Liver (tissue), 9 donors: Measurements from ENCODE around the gene PHGDH. TPM values are rescaled to one million over a fixed set of nuclear protein-coding genes. Genes with fewer than 3 reads are reported as not detected.

Experiments used
- DNase-seq: peaks from one replicate; pipeline ENCODE4 v3.0.0-alpha.2; 2017; ENCODE audit warnings: low spot score
- H3K27ac ChIP-seq, 2 donors: one replicate each; pipeline ENCODE4 v1.7.0; 2013; ENCODE audit warnings: inconsistent platforms in 2 of 2, low read length in 2 of 2, control low read depth in 1 of 2, low read depth in 1 of 2, mild to moderate bottlenecking in 1 of 2
- H3K27me3 ChIP-seq, 4 donors: one replicate each; pipeline versions ENCODE4 v1.6.1 to v1.7.0; 2013; ENCODE audit warnings: low read length in 3 of 4, inconsistent platforms in 1 of 4, mild to moderate bottlenecking in 1 of 4, moderate library complexity in 1 of 4; ENCODE audit not compliant: control insufficient read depth in 4 of 4, insufficient read depth in 4 of 4
- H3K36me3 ChIP-seq, 4 donors: one replicate each; pipeline versions ENCODE4 v1.6.1 to v1.7.0; 2013; ENCODE audit warnings: low read length in 3 of 4, mild to moderate bottlenecking in 3 of 4, low read depth in 1 of 4, moderate library complexity in 1 of 4; ENCODE audit not compliant: control insufficient read depth in 4 of 4, insufficient read depth in 3 of 4
- H3K4me1 ChIP-seq, 4 donors: one replicate each; pipeline versions ENCODE4 v1.6.1 to v1.7.0; 2013; ENCODE audit warnings: low read length in 3 of 4, mild to moderate bottlenecking in 3 of 4, moderate library complexity in 1 of 4; ENCODE audit not compliant: control insufficient read depth in 4 of 4, insufficient read depth in 4 of 4
- H3K4me3 ChIP-seq, 3 donors: one replicate each; pipeline versions ENCODE4 v1.6.1 to v1.7.0; 2013; ENCODE audit warnings: low read length in 3 of 3, control low read depth in 1 of 3, low read depth in 1 of 3, mild to moderate bottlenecking in 1 of 3
- H3K9ac ChIP-seq, 2 donors: one replicate each; pipeline ENCODE4 v1.7.0; 2013; ENCODE audit warnings: low read length in 2 of 2, mild to moderate bottlenecking in 2 of 2, moderate library complexity in 2 of 2, control low read depth in 1 of 2, low read depth in 1 of 2
- H3K9me3 ChIP-seq, 4 donors: one replicate each; pipeline versions ENCODE4 v1.6.1 to v1.7.0; 2013; ENCODE audit warnings: low read length in 3 of 4; ENCODE audit not compliant: control insufficient read depth in 4 of 4
- EGR1 ChIP-seq, 2 donors: IDR thresholded peaks; 2 replicates each; pipeline ENCODE4 v1.6.1; 2016 to 2018; ENCODE audit warnings: antibody characterized with exemption in 2 of 2, low read depth in 2 of 2
- FOXA1 ChIP-seq: IDR thresholded peaks from 2 replicates; pipeline ENCODE4 v1.6.1; 2016; ENCODE audit warnings: antibody characterized with exemption
- FOXA2 ChIP-seq: IDR thresholded peaks from 2 replicates; pipeline ENCODE4 v1.6.1; 2016; ENCODE audit warnings: antibody characterized with exemption
- GABPA ChIP-seq, 2 donors: IDR thresholded peaks in 1 of 2; conservative IDR thresholded peaks in 1 of 2; 2 replicates each; pipeline ENCODE4 v1.6.1; 2016; ENCODE audit warnings: antibody characterized with exemption in 2 of 2, mild to moderate bottlenecking in 1 of 2, moderate library complexity in 1 of 2
- HNF4A ChIP-seq, 2 donors: conservative IDR thresholded peaks; 2 replicates each; pipeline ENCODE4 v1.6.1; 2016; ENCODE audit warnings: antibody characterized with exemption in 2 of 2, mild to moderate bottlenecking in 2 of 2
- HNF4G ChIP-seq: IDR thresholded peaks from 2 replicates; pipeline ENCODE4 v1.6.1; 2016; ENCODE audit warnings: antibody characterized with exemption
- JUND ChIP-seq, 2 donors: IDR thresholded peaks; 2 replicates each; pipeline ENCODE4 v1.6.1; 2016; ENCODE audit warnings: antibody characterized with exemption in 2 of 2
- NR2F2 ChIP-seq: IDR thresholded peaks from 2 replicates; pipeline ENCODE4 v1.6.1; 2016; ENCODE audit warnings: antibody characterized with exemption
- RAD21 ChIP-seq, 2 donors: IDR thresholded peaks; 2 replicates each; pipeline ENCODE4 v1.6.1; 2016; ENCODE audit warnings: antibody characterized with exemption in 2 of 2, mild to moderate bottlenecking in 2 of 2
- RXRA ChIP-seq, 2 donors: IDR thresholded peaks; 2 replicates each; pipeline ENCODE4 v1.6.1; 2017 to 2018; ENCODE audit warnings: antibody characterized with exemption in 2 of 2, mild to moderate bottlenecking in 1 of 2
- SP1 ChIP-seq: IDR thresholded peaks from 2 replicates; pipeline ENCODE4 v1.6.1; 2018; ENCODE audit warnings: antibody characterized with exemption, mild to moderate bottlenecking
- TAF1 ChIP-seq: conservative IDR thresholded peaks from 2 replicates; pipeline ENCODE4 v1.6.1; 2016; ENCODE audit warnings: antibody characterized with exemption, mild to moderate bottlenecking
- YY1 ChIP-seq: IDR thresholded peaks from 2 replicates; pipeline ENCODE4 v1.6.1; 2016; ENCODE audit warnings: antibody characterized with exemption, mild to moderate bottlenecking
- polyA plus RNA-seq, 2 donors: library from polyadenylated mRNA; stranded (reverse) in 1 of 2; unstranded in 1 of 2; fragments of 200-250 nt in 1 of 2; fragments of >200 nt in 1 of 2; fragmentation: Nextera tagmentation in 1 of 2; extraction: Ambion mirVana in 1 of 2; gene quantifications; one replicate each; pipeline versions ENCODE4 v1.2.1 to v1.2.3, GENCODE V29; 2013 to 2015
- total RNA-seq, 2 donors: library from RNA; depleted of rRNA; stranded (reverse); fragments of >200 nt; gene quantifications; one replicate each; pipeline ENCODE4 v1.2.3, GENCODE V29; 2014
- TF ChIP-seq, protein P1 (sequence below): IDR thresholded peaks from 2 replicates; pipeline ENCODE4 v1.6.1; 2016; ENCODE audit warnings: antibody characterized with exemption
- TF ChIP-seq, protein P2 (sequence below): IDR thresholded peaks from 2 replicates; pipeline ENCODE4 v1.6.1; 2016; ENCODE audit warnings: antibody characterized with exemption, mild to moderate bottlenecking
- TF ChIP-seq, protein P3 (sequence below): fragments of 150-350 bp; IDR thresholded peaks from 2 replicates; pipeline ENCODE4 v1.5.1; 2017; ENCODE audit warnings: improper control_type of control experiment, low read depth, low read length; ENCODE audit not compliant: missing input control
- TF ChIP-seq, protein P4 (sequence below): IDR thresholded peaks from 2 replicates; pipeline ENCODE4 v1.6.1; 2016; ENCODE audit warnings: antibody characterized with exemption
- TF ChIP-seq, protein P5 (sequence below): IDR thresholded peaks from 2 replicates; pipeline ENCODE4 v1.6.1; 2016; ENCODE audit warnings: antibody characterized with exemption
- donor health status: healthy.
- donor health status: healthy.
- donor health status: healthy.
- donor health status: healthy.
- donor health status: healthy.

PHGDH gene
- total and polyA plus RNA-seq, 4 donors: 48.0 to 178 (median 80.5) TPM

DNA sequence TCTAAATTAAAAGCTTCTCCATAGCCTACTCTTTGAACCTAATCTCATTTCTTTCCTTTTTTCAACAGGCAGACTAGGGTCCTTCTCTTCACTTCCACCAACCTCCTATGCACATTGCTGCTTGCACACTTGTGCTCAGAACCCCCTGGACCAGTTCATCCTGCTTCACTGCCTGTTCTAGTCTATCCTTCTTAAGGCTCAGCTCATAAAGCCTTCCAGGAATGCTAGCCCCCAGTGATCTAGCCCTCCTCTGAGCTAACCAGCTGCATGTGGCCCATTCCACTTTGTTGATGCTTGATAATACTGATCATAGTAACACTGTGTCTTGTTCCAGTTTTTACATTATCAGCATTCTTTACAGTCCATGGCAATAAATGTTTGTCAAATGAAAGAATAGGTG is 22.9 kb upstream of the PHGDH start:
- H3K9ac ChIP-seq: no peak overlapping the region
- H3K4me1 ChIP-seq: no peaks in the 10 kb centered on the region
- no peaks in the 10 kb centered on the region for H3K27me3 ChIP-seq
- H3K36me3 ChIP-seq: no peaks in the 10 kb centered on the region
- TF ChIP-seq GABPA (IDR thresholded peaks at IDR 0.05 in 1 of 2, conservative IDR thresholded peaks at IDR 0.05 in 1 of 2): no peak
- TF ChIP-seq, protein P1, sequence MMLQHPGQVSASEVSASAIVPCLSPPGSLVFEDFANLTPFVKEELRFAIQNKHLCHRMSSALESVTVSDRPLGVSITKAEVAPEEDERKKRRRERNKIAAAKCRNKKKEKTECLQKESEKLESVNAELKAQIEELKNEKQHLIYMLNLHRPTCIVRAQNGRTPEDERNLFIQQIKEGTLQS: no peak
- TF ChIP-seq RAD21 (IDR thresholded peaks at IDR 0.05): no peak
- TF ChIP-seq, protein P2, sequence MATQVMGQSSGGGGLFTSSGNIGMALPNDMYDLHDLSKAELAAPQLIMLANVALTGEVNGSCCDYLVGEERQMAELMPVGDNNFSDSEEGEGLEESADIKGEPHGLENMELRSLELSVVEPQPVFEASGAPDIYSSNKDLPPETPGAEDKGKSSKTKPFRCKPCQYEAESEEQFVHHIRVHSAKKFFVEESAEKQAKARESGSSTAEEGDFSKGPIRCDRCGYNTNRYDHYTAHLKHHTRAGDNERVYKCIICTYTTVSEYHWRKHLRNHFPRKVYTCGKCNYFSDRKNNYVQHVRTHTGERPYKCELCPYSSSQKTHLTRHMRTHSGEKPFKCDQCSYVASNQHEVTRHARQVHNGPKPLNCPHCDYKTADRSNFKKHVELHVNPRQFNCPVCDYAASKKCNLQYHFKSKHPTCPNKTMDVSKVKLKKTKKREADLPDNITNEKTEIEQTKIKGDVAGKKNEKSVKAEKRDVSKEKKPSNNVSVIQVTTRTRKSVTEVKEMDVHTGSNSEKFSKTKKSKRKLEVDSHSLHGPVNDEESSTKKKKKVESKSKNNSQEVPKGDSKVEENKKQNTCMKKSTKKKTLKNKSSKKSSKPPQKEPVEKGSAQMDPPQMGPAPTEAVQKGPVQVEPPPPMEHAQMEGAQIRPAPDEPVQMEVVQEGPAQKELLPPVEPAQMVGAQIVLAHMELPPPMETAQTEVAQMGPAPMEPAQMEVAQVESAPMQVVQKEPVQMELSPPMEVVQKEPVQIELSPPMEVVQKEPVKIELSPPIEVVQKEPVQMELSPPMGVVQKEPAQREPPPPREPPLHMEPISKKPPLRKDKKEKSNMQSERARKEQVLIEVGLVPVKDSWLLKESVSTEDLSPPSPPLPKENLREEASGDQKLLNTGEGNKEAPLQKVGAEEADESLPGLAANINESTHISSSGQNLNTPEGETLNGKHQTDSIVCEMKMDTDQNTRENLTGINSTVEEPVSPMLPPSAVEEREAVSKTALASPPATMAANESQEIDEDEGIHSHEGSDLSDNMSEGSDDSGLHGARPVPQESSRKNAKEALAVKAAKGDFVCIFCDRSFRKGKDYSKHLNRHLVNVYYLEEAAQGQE: no peak
- TF ChIP-seq, protein P3, sequence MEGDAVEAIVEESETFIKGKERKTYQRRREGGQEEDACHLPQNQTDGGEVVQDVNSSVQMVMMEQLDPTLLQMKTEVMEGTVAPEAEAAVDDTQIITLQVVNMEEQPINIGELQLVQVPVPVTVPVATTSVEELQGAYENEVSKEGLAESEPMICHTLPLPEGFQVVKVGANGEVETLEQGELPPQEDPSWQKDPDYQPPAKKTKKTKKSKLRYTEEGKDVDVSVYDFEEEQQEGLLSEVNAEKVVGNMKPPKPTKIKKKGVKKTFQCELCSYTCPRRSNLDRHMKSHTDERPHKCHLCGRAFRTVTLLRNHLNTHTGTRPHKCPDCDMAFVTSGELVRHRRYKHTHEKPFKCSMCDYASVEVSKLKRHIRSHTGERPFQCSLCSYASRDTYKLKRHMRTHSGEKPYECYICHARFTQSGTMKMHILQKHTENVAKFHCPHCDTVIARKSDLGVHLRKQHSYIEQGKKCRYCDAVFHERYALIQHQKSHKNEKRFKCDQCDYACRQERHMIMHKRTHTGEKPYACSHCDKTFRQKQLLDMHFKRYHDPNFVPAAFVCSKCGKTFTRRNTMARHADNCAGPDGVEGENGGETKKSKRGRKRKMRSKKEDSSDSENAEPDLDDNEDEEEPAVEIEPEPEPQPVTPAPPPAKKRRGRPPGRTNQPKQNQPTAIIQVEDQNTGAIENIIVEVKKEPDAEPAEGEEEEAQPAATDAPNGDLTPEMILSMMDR: no peak
- TF ChIP-seq FOXA2: no peak
- TF ChIP-seq, protein P4, sequence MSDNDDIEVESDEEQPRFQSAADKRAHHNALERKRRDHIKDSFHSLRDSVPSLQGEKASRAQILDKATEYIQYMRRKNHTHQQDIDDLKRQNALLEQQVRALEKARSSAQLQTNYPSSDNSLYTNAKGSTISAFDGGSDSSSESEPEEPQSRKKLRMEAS: no peak
- no peak for TF ChIP-seq HNF4A (conservative IDR thresholded peaks at IDR 0.05)
- no peak for TF ChIP-seq NR2F2
- no peak for TF ChIP-seq JUND (IDR thresholded peaks at IDR 0.05)
- TF ChIP-seq FOXA1: no peak
- TF ChIP-seq HNF4G: no peak
- TF ChIP-seq, protein P5, sequence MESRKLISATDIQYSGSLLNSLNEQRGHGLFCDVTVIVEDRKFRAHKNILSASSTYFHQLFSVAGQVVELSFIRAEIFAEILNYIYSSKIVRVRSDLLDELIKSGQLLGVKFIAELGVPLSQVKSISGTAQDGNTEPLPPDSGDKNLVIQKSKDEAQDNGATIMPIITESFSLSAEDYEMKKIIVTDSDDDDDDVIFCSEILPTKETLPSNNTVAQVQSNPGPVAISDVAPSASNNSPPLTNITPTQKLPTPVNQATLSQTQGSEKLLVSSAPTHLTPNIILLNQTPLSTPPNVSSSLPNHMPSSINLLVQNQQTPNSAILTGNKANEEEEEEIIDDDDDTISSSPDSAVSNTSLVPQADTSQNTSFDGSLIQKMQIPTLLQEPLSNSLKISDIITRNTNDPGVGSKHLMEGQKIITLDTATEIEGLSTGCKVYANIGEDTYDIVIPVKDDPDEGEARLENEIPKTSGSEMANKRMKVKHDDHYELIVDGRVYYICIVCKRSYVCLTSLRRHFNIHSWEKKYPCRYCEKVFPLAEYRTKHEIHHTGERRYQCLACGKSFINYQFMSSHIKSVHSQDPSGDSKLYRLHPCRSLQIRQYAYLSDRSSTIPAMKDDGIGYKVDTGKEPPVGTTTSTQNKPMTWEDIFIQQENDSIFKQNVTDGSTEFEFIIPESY: no peak
- no peak for TF ChIP-seq SP1
- no peak for TF ChIP-seq YY1
- no peak for TF ChIP-seq TAF1
- no peak for TF ChIP-seq RXRA (IDR thresholded peaks at IDR 0.05)
- no peak for TF ChIP-seq EGR1 (IDR thresholded peaks at IDR 0.05; ENCODE audit: low read depth in 2 of 2)
- no peaks in the 10 kb centered on the region for H3K9me3 ChIP-seq
- H3K27ac ChIP-seq: no peak overlapping the region
- H3K4me3 ChIP-seq: no peak overlapping the region
- DNase-seq: no peak

DNA sequence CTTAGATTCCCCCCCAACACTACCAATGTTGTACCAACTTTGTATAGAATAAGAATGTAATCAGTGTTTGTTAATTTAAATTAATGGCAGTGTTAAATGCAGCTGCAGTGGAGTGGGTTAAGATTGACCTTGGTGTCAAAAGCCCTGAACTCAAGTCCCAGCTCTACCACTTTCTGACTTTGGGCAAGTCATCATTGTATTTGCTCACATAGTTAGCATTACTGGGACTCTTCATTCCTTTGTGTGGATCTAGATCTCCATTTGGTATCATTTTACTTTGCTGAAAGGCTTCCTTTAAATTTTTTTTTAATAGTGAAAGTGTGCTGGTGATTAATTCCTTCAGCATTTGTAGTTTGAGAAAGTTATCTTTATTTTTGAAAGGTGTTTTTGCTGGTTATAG is 22.2 kb upstream of the PHGDH start:
- no peaks in the 10 kb centered on the region for H3K4me1 ChIP-seq
- H3K27me3 ChIP-seq: no peaks in the 10 kb centered on the region
- DNase-seq: no peak
- no peak overlapping the region for H3K4me3 ChIP-seq
- H3K9ac ChIP-seq: no peak overlapping the region
- no peak overlapping the region for H3K27ac ChIP-seq
- no peaks in the 10 kb centered on the region for H3K36me3 ChIP-seq
- H3K9me3 ChIP-seq: no peaks in the 10 kb centered on the region
- TF ChIP-seq, protein P2: no peak
- TF ChIP-seq, protein P3: no peak
- TF ChIP-seq HNF4A (conservative IDR thresholded peaks at IDR 0.05) (no peak), NR2F2 (no peak)
- TF ChIP-seq, protein P4: no peak
- TF ChIP-seq, protein P1: no peak
